HCT116 (cell line): ENCODE measurements around the gene PAX1.

Experiments used
- CEBPB ChIP-seq: IDR thresholded peaks from 2 replicates; pipeline ENCODE4 v1.6.1; 2012; ENCODE audit warnings: low read depth
- EZH2 ChIP-seq: fragments of 200-600 bp; sonication (generic); IDR thresholded peaks from 2 replicates; pipeline ENCODE4 v1.6.1; 2017; ENCODE audit warnings: antibody characterized with exemption, mixed run types
- EZH2phosphoT487 ChIP-seq: fragments of 200-600 bp; IDR thresholded peaks from 2 replicates; pipeline ENCODE4 v1.6.1; 2018; ENCODE audit warnings: antibody characterized with exemption, borderline replicate concordance
- FOSL1 ChIP-seq: IDR thresholded peaks from 2 replicates; pipeline ENCODE4 v1.6.1; 2012; ENCODE audit warnings: low read depth
- POLR2A ChIP-seq: IDR thresholded peaks from 2 replicates; pipeline ENCODE4 v1.7.0; 2011; ENCODE audit warnings: borderline replicate concordance; ENCODE audit not compliant: insufficient read depth, insufficient read length; ENCODE audit errors: extremely low read depth
- POLR2AphosphoS5 ChIP-seq: IDR thresholded peaks from 2 replicates; pipeline ENCODE4 v1.6.1; 2011; ENCODE audit warnings: mild to moderate bottlenecking, low read depth, low read length, moderate library complexity
- RAD21 ChIP-seq: IDR thresholded peaks from 2 replicates; pipeline ENCODE4 v1.6.1; 2012; ENCODE audit warnings: low read depth, mild to moderate bottlenecking
- SIN3A ChIP-seq: IDR thresholded peaks from 2 replicates; pipeline ENCODE4 v1.6.1; 2012; ENCODE audit warnings: low read depth
- YY1 ChIP-seq: IDR thresholded peaks from 2 replicates; pipeline ENCODE4 v1.6.1; 2011; ENCODE audit warnings: low read length, low read depth, moderate library complexity, mild to moderate bottlenecking; ENCODE audit not compliant: insufficient replicate concordance; ENCODE audit errors: extremely low read depth
- ZNF274 ChIP-seq: fragments of 200-500 bp; sonication (Bioruptor generic); IDR thresholded peaks from 2 replicates; pipeline ENCODE4 v1.6.1; 2014; ENCODE audit warnings: mild to moderate bottlenecking, low read depth, low read length, inconsistent platforms
- TF ChIP-seq, protein P1 (sequence below), 3 experiments: fragments of 200-600 bp in 1 of 3; sonication (generic) in 1 of 3; IDR thresholded peaks in 2 of 3; conservative IDR thresholded peaks in 1 of 3; 2 replicates each; pipeline ENCODE4 v1.5.1; 2012 to 2017; ENCODE audit warnings: low read depth in 2 of 3, low read length in 2 of 3, antibody characterized with exemption in 1 of 3, borderline replicate concordance in 1 of 3, control low read depth in 1 of 3, mild to moderate bottlenecking in 1 of 3, mixed read lengths in 1 of 3, mixed run types in 1 of 3, moderate library complexity in 1 of 3; ENCODE audit not compliant: insufficient read depth in 1 of 3
- TF ChIP-seq, protein P2 (sequence below): IDR thresholded peaks from 2 replicates; pipeline ENCODE4 v1.6.1; 2012; ENCODE audit warnings: low read depth
- TF ChIP-seq, protein P3 (sequence below): IDR thresholded peaks from 2 replicates; pipeline ENCODE4 v1.6.1; 2012
- TF ChIP-seq, protein P4 (sequence below): IDR thresholded peaks from 2 replicates; pipeline ENCODE4 v1.6.1; 2012

DNA sequence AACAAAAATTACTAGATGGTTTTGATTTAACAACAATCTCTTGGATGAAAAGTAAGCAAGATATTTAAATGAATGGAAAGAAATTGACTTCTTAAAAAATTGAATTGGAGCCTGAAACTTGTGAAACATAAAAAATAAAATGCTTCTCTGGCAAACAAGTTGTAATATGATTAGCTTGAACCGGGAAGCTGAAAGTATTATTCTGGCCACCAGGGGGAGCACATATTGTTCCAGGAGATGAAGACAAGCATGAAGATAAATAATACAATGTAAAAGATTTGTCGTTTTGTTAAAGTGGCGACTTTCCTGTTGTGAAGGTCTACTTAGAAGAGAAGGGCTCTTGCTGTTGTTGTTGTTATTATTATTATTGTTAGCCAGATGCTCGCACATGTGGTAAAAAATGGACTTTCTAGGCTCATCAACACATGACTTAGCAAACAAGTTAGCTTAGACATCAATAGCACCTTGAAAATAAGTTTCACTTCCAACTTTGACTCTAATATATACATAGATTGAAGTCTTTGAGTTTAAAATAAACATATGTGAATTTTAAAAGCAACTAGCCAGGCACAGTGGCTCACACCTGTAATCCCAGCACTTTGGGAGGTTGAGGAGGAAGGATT, 14.2 kb downstream of the PAX1 start:
- TF ChIP-seq, protein P1, sequence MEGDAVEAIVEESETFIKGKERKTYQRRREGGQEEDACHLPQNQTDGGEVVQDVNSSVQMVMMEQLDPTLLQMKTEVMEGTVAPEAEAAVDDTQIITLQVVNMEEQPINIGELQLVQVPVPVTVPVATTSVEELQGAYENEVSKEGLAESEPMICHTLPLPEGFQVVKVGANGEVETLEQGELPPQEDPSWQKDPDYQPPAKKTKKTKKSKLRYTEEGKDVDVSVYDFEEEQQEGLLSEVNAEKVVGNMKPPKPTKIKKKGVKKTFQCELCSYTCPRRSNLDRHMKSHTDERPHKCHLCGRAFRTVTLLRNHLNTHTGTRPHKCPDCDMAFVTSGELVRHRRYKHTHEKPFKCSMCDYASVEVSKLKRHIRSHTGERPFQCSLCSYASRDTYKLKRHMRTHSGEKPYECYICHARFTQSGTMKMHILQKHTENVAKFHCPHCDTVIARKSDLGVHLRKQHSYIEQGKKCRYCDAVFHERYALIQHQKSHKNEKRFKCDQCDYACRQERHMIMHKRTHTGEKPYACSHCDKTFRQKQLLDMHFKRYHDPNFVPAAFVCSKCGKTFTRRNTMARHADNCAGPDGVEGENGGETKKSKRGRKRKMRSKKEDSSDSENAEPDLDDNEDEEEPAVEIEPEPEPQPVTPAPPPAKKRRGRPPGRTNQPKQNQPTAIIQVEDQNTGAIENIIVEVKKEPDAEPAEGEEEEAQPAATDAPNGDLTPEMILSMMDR (IDR thresholded peaks at IDR 0.05 in 2 of 3, conservative IDR thresholded peaks at IDR 0.05 in 1 of 3; ENCODE audit: borderline replicate concordance in 1 of 3, insufficient read depth in 1 of 3, low read depth in 2 of 3, low read length in 2 of 3), result peak; percentile 25 to 79 (median 57); a peak in 4 of 6 replicates
- TF ChIP-seq RAD21, result peak; percentile 45
- no peak for TF ChIP-seq CEBPB
- TF ChIP-seq YY1, result no peak
- TF ChIP-seq ZNF274, result no peak
- TF ChIP-seq, protein P2, sequence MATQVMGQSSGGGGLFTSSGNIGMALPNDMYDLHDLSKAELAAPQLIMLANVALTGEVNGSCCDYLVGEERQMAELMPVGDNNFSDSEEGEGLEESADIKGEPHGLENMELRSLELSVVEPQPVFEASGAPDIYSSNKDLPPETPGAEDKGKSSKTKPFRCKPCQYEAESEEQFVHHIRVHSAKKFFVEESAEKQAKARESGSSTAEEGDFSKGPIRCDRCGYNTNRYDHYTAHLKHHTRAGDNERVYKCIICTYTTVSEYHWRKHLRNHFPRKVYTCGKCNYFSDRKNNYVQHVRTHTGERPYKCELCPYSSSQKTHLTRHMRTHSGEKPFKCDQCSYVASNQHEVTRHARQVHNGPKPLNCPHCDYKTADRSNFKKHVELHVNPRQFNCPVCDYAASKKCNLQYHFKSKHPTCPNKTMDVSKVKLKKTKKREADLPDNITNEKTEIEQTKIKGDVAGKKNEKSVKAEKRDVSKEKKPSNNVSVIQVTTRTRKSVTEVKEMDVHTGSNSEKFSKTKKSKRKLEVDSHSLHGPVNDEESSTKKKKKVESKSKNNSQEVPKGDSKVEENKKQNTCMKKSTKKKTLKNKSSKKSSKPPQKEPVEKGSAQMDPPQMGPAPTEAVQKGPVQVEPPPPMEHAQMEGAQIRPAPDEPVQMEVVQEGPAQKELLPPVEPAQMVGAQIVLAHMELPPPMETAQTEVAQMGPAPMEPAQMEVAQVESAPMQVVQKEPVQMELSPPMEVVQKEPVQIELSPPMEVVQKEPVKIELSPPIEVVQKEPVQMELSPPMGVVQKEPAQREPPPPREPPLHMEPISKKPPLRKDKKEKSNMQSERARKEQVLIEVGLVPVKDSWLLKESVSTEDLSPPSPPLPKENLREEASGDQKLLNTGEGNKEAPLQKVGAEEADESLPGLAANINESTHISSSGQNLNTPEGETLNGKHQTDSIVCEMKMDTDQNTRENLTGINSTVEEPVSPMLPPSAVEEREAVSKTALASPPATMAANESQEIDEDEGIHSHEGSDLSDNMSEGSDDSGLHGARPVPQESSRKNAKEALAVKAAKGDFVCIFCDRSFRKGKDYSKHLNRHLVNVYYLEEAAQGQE, result no peak
- TF ChIP-seq EZH2, result no peak
- no peak for TF ChIP-seq POLR2AphosphoS5
- TF ChIP-seq POLR2A, result no peak
- no peak for TF ChIP-seq SIN3A
- TF ChIP-seq FOSL1, result no peak
- no peak for TF ChIP-seq EZH2phosphoT487
- TF ChIP-seq, protein P3, sequence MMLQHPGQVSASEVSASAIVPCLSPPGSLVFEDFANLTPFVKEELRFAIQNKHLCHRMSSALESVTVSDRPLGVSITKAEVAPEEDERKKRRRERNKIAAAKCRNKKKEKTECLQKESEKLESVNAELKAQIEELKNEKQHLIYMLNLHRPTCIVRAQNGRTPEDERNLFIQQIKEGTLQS, result no peak
- TF ChIP-seq, protein P4, sequence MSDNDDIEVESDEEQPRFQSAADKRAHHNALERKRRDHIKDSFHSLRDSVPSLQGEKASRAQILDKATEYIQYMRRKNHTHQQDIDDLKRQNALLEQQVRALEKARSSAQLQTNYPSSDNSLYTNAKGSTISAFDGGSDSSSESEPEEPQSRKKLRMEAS, result no peak
